H1 (cell line): ENCODE results near the gene NIPAL1. TPM values are rescaled to one million over a fixed set of nuclear protein-coding genes. Genes with fewer than 3 reads are reported as not detected.

Source experiments
- CTCF ChIA-PET: fragments of 300-600 bp; sonication (Branson Sonifier 250); formaldehyde crosslinking; loops from one replicate; lab custom pipeline; 2021; ENCODE audit not compliant: partially characterized antibody; lab: Charles Lee
- POLR2A ChIA-PET: fragments of 300-600 bp; sonication (Branson Sonifier 250); formaldehyde crosslinking; loops from one replicate; lab custom pipeline; 2021; ENCODE audit warnings: inconsistent platforms; ENCODE audit not compliant: partially characterized antibody; lab: Charles Lee
- DNase-seq, 2 experiments: peaks; one replicate each; pipeline versions ENCODE4 v3.0.0 to v3.0.0-alpha.2; 2010 to 2022; ENCODE audit warnings: low spot score in 2 of 2, low read depth in 1 of 2, mixed read lengths in 1 of 2
- FAIRE-seq: peaks from 2 replicates; lab custom pipeline; 2011; peaks lifted over from hg19 to GRCh38; lab: Jason Lieb, UNC
- H2AFZ ChIP-seq: 2 replicates; pipeline ENCODE4 v1.8.1; 2012; ENCODE audit warnings: low read length, inconsistent platforms
- H2AK5ac ChIP-seq: 2 replicates; pipeline ENCODE4 v1.6.1; 2013; ENCODE audit warnings: low read depth, low read length
- H2BK120ac ChIP-seq: replicated peaks from 2 replicates; pipeline ENCODE3; 2013; ENCODE audit warnings: low read depth, low read length, inconsistent platforms
- H2BK12ac ChIP-seq: 2 replicates; pipeline ENCODE4 v1.6.1; 2013; ENCODE audit warnings: low read depth, low read length
- H2BK15ac ChIP-seq: 2 replicates; pipeline ENCODE4 v1.6.1; 2013; ENCODE audit warnings: low read length
- H2BK20ac ChIP-seq: 2 replicates; pipeline ENCODE4 v1.6.1; 2013; ENCODE audit warnings: low read length
- H2BK5ac ChIP-seq: 2 replicates; pipeline ENCODE4 v1.6.1; 2013; ENCODE audit warnings: low read depth, low read length
- H3K14ac ChIP-seq: 2 replicates; pipeline ENCODE4 v1.6.1; 2013; ENCODE audit warnings: inconsistent platforms; ENCODE audit not compliant: insufficient read length
- H3K18ac ChIP-seq: 2 replicates; pipeline ENCODE4 v1.6.1; 2013; ENCODE audit warnings: low read length; ENCODE audit errors: extremely low read depth
- H3K23ac ChIP-seq: 2 replicates; pipeline ENCODE4 v1.6.1; 2013; ENCODE audit warnings: inconsistent platforms; ENCODE audit not compliant: insufficient read length
- H3K23me2 ChIP-seq: 2 replicates; pipeline ENCODE4 v1.6.1; 2013; ENCODE audit warnings: low read depth, low read length
- H3K27ac ChIP-seq: 2 replicates; pipeline ENCODE4 v1.6.1; 2011; ENCODE audit warnings: low read depth, low read length, inconsistent platforms
- H3K27me3 ChIP-seq, 4 experiments: replicated peaks in 1 of 4; 1 replicate in 1 of 4; 2 replicates in 3 of 4; pipeline versions ENCODE4 v1.6.1 to v1.8.1; 2011 to 2013; ENCODE audit warnings: low read length in 3 of 4, mild to moderate bottlenecking in 3 of 4, inconsistent platforms in 2 of 4, mixed read lengths in 2 of 4, moderate library complexity in 1 of 4; ENCODE audit not compliant: control insufficient read depth in 3 of 4, insufficient read depth in 3 of 4; ENCODE audit errors: extremely low read depth in 1 of 4
- H3K36me3 ChIP-seq, 4 experiments: 2 replicates each; pipeline versions ENCODE4 v1.6.1 to v1.8.1; 2011 to 2013; ENCODE audit warnings: mild to moderate bottlenecking in 4 of 4, low read length in 3 of 4, moderate library complexity in 2 of 4, control low read depth in 1 of 4, inconsistent platforms in 1 of 4; ENCODE audit not compliant: insufficient read depth in 4 of 4, control insufficient read depth in 2 of 4
- H3K4ac ChIP-seq: replicated peaks from 2 replicates; pipeline ENCODE3; 2013; ENCODE audit warnings: low read length, low read depth, mixed read lengths, inconsistent platforms; ENCODE audit not compliant: insufficient read length
- H3K4me1 ChIP-seq, 4 experiments: replicated peaks in 1 of 4; 1 replicate in 1 of 4; 2 replicates in 3 of 4; pipeline versions ENCODE4 v1.6.1 to v1.8.1; 2011 to 2013; ENCODE audit warnings: low read length in 3 of 4, inconsistent platforms in 2 of 4, mixed read lengths in 1 of 4; ENCODE audit not compliant: insufficient read depth in 4 of 4, control insufficient read depth in 3 of 4
- H3K4me2 ChIP-seq, 2 experiments: 2 replicates each; pipeline versions ENCODE4 v1.6.1 to v1.8.1; 2011 to 2013; ENCODE audit warnings: low read depth in 2 of 2, low read length in 2 of 2, control low read depth in 1 of 2, inconsistent platforms in 1 of 2, mild to moderate bottlenecking in 1 of 2; ENCODE audit not compliant: insufficient read depth in 1 of 2
- H3K4me3 ChIP-seq, 4 experiments: fragments of 200-600, 300-600 bp in 1 of 4; sonication (generic), shearing (Covaris generic), sonication (Bioruptor Twin) in 1 of 4; 2 replicates each; pipeline versions ENCODE4 v1.5.1 to v1.8.1; 2011 to 2016; ENCODE audit warnings: low read length in 4 of 4, low read depth in 3 of 4, control low read depth in 2 of 4, inconsistent platforms in 2 of 4, mild to moderate bottlenecking in 2 of 4, mixed read lengths in 1 of 4, moderate library complexity in 1 of 4; ENCODE audit not compliant: insufficient read depth in 2 of 4; ENCODE audit errors: extremely low read depth in 1 of 4
- H3K56ac ChIP-seq: replicated peaks from 2 replicates; pipeline ENCODE3; 2013; ENCODE audit warnings: low read depth, mild to moderate bottlenecking, mixed read lengths, low read length, inconsistent platforms; ENCODE audit not compliant: insufficient read length
- H3K79me1 ChIP-seq: 2 replicates; pipeline ENCODE4 v1.6.1; 2013; ENCODE audit warnings: low read depth, low read length, control low read depth
- H3K79me2 ChIP-seq, 2 experiments: 2 replicates each; pipeline versions ENCODE4 v1.6.1 to v1.8.1; 2012 to 2013; ENCODE audit warnings: low read length in 2 of 2, mild to moderate bottlenecking in 2 of 2, inconsistent platforms in 1 of 2; ENCODE audit not compliant: insufficient read depth in 2 of 2, control insufficient read depth in 1 of 2
- H3K9ac ChIP-seq, 4 experiments: replicated peaks in 1 of 4; 1 replicate in 1 of 4; 2 replicates in 3 of 4; pipeline versions ENCODE4 v1.6.1 to v1.8.1; 2011 to 2013; ENCODE audit warnings: low read depth in 3 of 4, low read length in 3 of 4, control low read depth in 2 of 4, mild to moderate bottlenecking in 2 of 4, moderate library complexity in 2 of 4, inconsistent platforms in 1 of 4; ENCODE audit errors: extremely low read depth in 1 of 4
- H3K9me3 ChIP-seq, 2 experiments: 2 replicates each; pipeline versions ENCODE4 v1.6.1 to v1.8.1; 2012 to 2013; ENCODE audit warnings: mild to moderate bottlenecking in 2 of 2, moderate library complexity in 2 of 2, control low read depth in 1 of 2, inconsistent platforms in 1 of 2, low read depth in 1 of 2, low read length in 1 of 2, mixed read lengths in 1 of 2; ENCODE audit not compliant: insufficient read depth in 2 of 2
- H4K20me1 ChIP-seq, 2 experiments: replicated peaks in 1 of 2; 2 replicates each; pipeline versions ENCODE3 to v1.8.1; 2011 to 2013; ENCODE audit warnings: inconsistent platforms in 2 of 2, low read length in 2 of 2, mild to moderate bottlenecking in 1 of 2; ENCODE audit not compliant: insufficient read depth in 2 of 2, control insufficient read depth in 1 of 2
- H4K5ac ChIP-seq: 2 replicates; pipeline ENCODE4 v1.6.1; 2013; ENCODE audit warnings: low read length, low read depth, mixed read lengths, inconsistent platforms; ENCODE audit not compliant: insufficient read length
- H4K8ac ChIP-seq: 2 replicates; pipeline ENCODE4 v1.8.0; 2013; ENCODE audit warnings: mild to moderate bottlenecking, moderate library complexity, low read length, inconsistent platforms; ENCODE audit not compliant: insufficient read depth; ENCODE audit errors: extremely low read depth
- H4K91ac ChIP-seq: replicated peaks from 2 replicates; pipeline ENCODE3; 2013; ENCODE audit warnings: low read length, mixed read lengths, inconsistent platforms; ENCODE audit not compliant: insufficient read length
- CBX5 ChIP-seq: fragments of 300-800, 300-1000 bp; sonication (generic); IDR thresholded peaks from 2 replicates; pipeline ENCODE4 v1.7.1; 2016; ENCODE audit warnings: antibody characterized with exemption, low read length, low read depth
- MAX ChIP-seq: IDR thresholded peaks from 2 replicates; pipeline ENCODE4 v1.6.1; 2012; ENCODE audit warnings: inconsistent platforms
- RAD21 ChIP-seq, 2 experiments: IDR thresholded peaks in 1 of 2; conservative IDR thresholded peaks in 1 of 2; 2 replicates each; pipeline ENCODE4 v1.6.1; 2011; ENCODE audit warnings: low read depth in 2 of 2, low read length in 2 of 2, improper control_type of control experiment in 1 of 2, inconsistent platforms in 1 of 2, mild to moderate bottlenecking in 1 of 2, moderate library complexity in 1 of 2
- SIRT6 ChIP-seq: IDR thresholded peaks from one replicate; pipeline ENCODE4 v1.7.1; 2012; ENCODE audit warnings: low read length, inconsistent platforms
- WGBS, 2 experiments: shearing (Covaris generic) in 1 of 2; methylation state at CpG; one replicate each; pipeline versions ENCODE4 v1.1.6 to v1.1.7; 2013 to 2015; ENCODE audit warnings: low lambda C conversion rate in 2 of 2, mixed read lengths in 2 of 2, inconsistent platforms in 1 of 2, low coverage in 1 of 2, missing lambda C conversion rate in 1 of 2; ENCODE audit not compliant: insufficient replicate concordance in 2 of 2, insufficient coverage in 1 of 2, insufficient read length in 1 of 2; ENCODE audit errors: extremely low coverage in 1 of 2, missing lambda C conversion rate in 1 of 2; 5-methylcytosine and 5-hydroxymethylcytosine counted together
- polyA plus RNA-seq, 7 experiments: library from polyadenylated mRNA; depleted of rRNA in 3 of 7; stranded (reverse) in 5 of 7; unstranded in 2 of 7; fragments of >200 nt in 5 of 7; fragments of 200-250 nt in 2 of 7; gene quantifications; 1 replicate in 5 of 7; 2 replicates in 1 of 7; 4 replicates in 1 of 7; pipeline versions ENCODE4 v1.2.1 to v1.2.3, GENCODE V29; 2011 to 2013; ENCODE audit warnings: missing spikeins in 2 of 7, mixed read lengths in 2 of 7
- total RNA-seq: library from RNA; stranded (reverse); fragmentation: NEBNext Ultra II Directional; extraction: Animal tissue kit (Norgen Biotek cat#: 25700); gene quantifications from 2 replicates; pipeline ENCODE4 v1.2.1, GENCODE V29; 2021
- TF ChIP-seq, protein P1 (sequence below): IDR thresholded peaks from 2 replicates; pipeline ENCODE4 v1.6.1; 2011; ENCODE audit warnings: low read length, improper control_type of control experiment
- TF ChIP-seq, protein P2 (sequence below): IDR thresholded peaks from 2 replicates; pipeline ENCODE4 v1.6.1; 2012; ENCODE audit warnings: low read length, inconsistent platforms

NIPAL1 gene
- total and polyA plus RNA-seq, 2 of the 8 experiments (the other 6 are each of a cell fraction or from before 2014, with no cell fraction given), result 1.4 to 4.9 TPM

DNA sequence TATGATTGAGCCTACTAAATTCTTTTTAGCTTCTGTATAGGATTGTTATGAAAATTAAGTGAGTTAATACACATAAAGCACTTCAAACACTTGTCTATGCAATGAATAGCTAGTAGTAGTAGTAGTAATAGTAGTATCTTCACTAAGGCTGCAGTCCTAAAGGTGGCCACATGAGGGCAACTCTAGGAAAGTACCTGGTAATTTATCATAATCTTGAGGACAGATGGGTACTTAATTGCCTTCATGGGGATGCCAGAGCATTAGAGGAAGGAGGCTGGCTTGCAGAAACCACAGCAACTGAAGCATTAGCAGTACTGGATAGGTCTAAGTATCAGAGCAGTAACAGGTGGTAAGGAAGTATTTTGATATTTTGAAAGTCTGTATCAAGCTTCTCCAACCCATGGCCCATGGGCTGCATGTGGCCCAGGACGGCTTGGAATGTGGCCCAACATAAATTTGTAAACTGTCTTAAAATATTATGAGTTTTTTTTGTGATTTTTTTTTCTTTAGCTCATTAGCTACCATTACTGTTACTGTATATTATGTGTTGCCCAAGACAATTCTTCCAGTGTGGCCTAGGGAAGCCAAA is 17.3 kb downstream of the NIPAL1 start:
- ChIA-PET POLR2A (no interaction called here), CTCF (interaction anchor here (0.6 to 5.9 kb wide), 32 partner anchors 10 to 227 kb away, joined by 3 to 85 read pairs (median 4); no protein-coding TSS in a partner anchor)
- Histone ChIP-seq H3K23ac (no peak overlapping the region), H3K79me1 (no peaks in the 10 kb centered on the region; the same call in 1 of the 2 replicates), H3K27ac (no peak overlapping the region), H3K4me1 (peaks cover 0 to 11% (median 0%) of the 10 kb centered on the region in 4 experiments; a peak in 4 of 7 replicates), H3K9me3 (no peaks in the 10 kb centered on the region), H3K27me3 (no peaks in the 10 kb centered on the region), H2BK120ac (no peak overlapping the region), H2BK20ac (no peak overlapping the region), H4K8ac (no peak overlapping the region), H2AFZ (no peak overlapping the region), H2BK5ac (no peak overlapping the region), H4K91ac (no peak overlapping the region), H3K9ac (no peak overlapping the region), H3K36me3 (peaks cover 0 to 3% (median 0%) of the 10 kb centered on the region in 4 experiments; a peak in 1 of 8 replicates), H2AK5ac (no peak overlapping the region), H3K4me3 (no peak overlapping the region), H3K4ac (no peak overlapping the region), H3K23me2 (no peaks in the 10 kb centered on the region), H3K14ac (no peak overlapping the region), H3K79me2 (no peaks in the 10 kb centered on the region), H2BK12ac (no peak overlapping the region), H3K4me2 (no peak overlapping the region), H3K18ac (no peak overlapping the region), H3K56ac (no peak overlapping the region), H4K20me1 (no peaks in the 10 kb centered on the region), H4K5ac (no peak overlapping the region), H2BK15ac (no peak overlapping the region)
- DNase-seq, result peak in 1 of 2 experiments; percentile 63
- FAIRE-seq, result peak; percentile 60
- WGBS, 2 experiments, result 82% methylated on average over 1 of the region's 1 CpG; no CpG with 5 or more reads in 1 of the 2 experiments
- no peak for TF ChIP-seq MAX
- TF ChIP-seq, protein P1, sequence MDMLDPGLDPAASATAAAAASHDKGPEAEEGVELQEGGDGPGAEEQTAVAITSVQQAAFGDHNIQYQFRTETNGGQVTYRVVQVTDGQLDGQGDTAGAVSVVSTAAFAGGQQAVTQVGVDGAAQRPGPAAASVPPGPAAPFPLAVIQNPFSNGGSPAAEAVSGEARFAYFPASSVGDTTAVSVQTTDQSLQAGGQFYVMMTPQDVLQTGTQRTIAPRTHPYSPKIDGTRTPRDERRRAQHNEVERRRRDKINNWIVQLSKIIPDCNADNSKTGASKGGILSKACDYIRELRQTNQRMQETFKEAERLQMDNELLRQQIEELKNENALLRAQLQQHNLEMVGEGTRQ, result no peak
- TF ChIP-seq RAD21 (IDR thresholded peaks at IDR 0.05 in 1 of 2, conservative IDR thresholded peaks at IDR 0.05 in 1 of 2; ENCODE audit: low read depth in 2 of 2, low read length in 2 of 2), result peak; percentile 44 to 58
- no peak for TF ChIP-seq CBX5
- TF ChIP-seq, protein P2, sequence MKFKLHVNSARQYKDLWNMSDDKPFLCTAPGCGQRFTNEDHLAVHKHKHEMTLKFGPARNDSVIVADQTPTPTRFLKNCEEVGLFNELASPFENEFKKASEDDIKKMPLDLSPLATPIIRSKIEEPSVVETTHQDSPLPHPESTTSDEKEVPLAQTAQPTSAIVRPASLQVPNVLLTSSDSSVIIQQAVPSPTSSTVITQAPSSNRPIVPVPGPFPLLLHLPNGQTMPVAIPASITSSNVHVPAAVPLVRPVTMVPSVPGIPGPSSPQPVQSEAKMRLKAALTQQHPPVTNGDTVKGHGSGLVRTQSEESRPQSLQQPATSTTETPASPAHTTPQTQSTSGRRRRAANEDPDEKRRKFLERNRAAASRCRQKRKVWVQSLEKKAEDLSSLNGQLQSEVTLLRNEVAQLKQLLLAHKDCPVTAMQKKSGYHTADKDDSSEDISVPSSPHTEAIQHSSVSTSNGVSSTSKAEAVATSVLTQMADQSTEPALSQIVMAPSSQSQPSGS, result no peak
- TF ChIP-seq SIRT6, result no peak
